ENCODE results near the gene EXO1. TPM values are rescaled to one million over a fixed set of nuclear protein-coding genes. Genes with fewer than 3 reads are reported as not detected.

The EXO1 gene
- total RNA-seq, 4 donors from 2014 or later, result 0.46 to 1.5 (median 1.4) TPM; not detected in 1

DNA sequence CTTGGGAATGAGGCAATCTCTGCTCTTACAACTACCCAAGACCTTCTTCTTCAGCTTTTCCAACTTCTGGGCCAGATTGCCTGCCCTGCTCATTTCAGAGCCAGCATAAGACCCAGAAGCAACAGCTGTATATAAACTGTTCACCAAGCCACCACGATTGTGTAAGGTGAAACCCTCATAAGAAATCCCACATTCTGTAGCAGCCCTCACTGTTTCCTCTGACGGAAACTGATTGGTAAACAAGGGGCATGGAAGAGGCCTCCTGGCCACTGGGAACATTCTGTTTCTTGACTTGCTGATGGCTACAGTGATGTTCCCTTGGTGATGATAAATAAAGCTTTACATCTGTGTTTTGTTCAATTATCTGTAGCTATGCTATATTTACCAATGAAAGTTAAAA is 39.7 kb upstream of the EXO1 start:
- no peaks in the 10 kb centered on the region for H3K4me1 ChIP-seq

GRCh38 chr1:241810769-241811405 is 37.1 kb upstream of the EXO1 start:
- Histone ChIP-seq H3K4me1 (no peaks in the 10 kb centered on the region), H3K9me3 (no peaks in the 10 kb centered on the region), H3K27me3 (no peaks in the 10 kb centered on the region), H3K36me3 (no peaks in the 10 kb centered on the region), H3K4me3 (no peak overlapping the region), H3K27ac (replicated peaks in 1 of 4) (no peak overlapping the region)
- no peak for TF ChIP-seq POLR2AphosphoS5 (IDR thresholded peaks at IDR 0.05)
- TF ChIP-seq EP300 (IDR thresholded peaks at IDR 0.05), result no peak
- TF ChIP-seq POLR2A (IDR thresholded peaks at IDR 0.05; ENCODE audit: low read depth), result no peak
- WGBS, result 73% methylated on average over 8 of the region's 8 CpGs
- DNase-seq (ENCODE audit: extremely low spot score), result no peak
- intact Hi-C loops (cut with DNase I), result no loop called here

More for the DNA sequence above, 39.7 kb upstream of the EXO1 start:
- Histone ChIP-seq H3K36me3 (no peaks in the 10 kb centered on the region), H3K4me3 (no peak overlapping the region), H3K27ac (replicated peaks in 1 of 4) (no peak overlapping the region), H3K9me3 (no peaks in the 10 kb centered on the region), H3K27me3 (no peaks in the 10 kb centered on the region)
- intact Hi-C loops (cut with DNase I), result no loop called here
- DNase-seq (ENCODE audit: extremely low spot score), result no peak
- TF ChIP-seq POLR2AphosphoS5 (IDR thresholded peaks at IDR 0.05) (no peak), POLR2A (IDR thresholded peaks at IDR 0.05; ENCODE audit: low read depth) (no peak), EP300 (IDR thresholded peaks at IDR 0.05) (no peak)
- TF ChIP-seq, protein P1, sequence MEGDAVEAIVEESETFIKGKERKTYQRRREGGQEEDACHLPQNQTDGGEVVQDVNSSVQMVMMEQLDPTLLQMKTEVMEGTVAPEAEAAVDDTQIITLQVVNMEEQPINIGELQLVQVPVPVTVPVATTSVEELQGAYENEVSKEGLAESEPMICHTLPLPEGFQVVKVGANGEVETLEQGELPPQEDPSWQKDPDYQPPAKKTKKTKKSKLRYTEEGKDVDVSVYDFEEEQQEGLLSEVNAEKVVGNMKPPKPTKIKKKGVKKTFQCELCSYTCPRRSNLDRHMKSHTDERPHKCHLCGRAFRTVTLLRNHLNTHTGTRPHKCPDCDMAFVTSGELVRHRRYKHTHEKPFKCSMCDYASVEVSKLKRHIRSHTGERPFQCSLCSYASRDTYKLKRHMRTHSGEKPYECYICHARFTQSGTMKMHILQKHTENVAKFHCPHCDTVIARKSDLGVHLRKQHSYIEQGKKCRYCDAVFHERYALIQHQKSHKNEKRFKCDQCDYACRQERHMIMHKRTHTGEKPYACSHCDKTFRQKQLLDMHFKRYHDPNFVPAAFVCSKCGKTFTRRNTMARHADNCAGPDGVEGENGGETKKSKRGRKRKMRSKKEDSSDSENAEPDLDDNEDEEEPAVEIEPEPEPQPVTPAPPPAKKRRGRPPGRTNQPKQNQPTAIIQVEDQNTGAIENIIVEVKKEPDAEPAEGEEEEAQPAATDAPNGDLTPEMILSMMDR (IDR thresholded peaks at IDR 0.05), result no peak
- WGBS, result 54% methylated on average over 2 of the region's 2 CpGs

DNA sequence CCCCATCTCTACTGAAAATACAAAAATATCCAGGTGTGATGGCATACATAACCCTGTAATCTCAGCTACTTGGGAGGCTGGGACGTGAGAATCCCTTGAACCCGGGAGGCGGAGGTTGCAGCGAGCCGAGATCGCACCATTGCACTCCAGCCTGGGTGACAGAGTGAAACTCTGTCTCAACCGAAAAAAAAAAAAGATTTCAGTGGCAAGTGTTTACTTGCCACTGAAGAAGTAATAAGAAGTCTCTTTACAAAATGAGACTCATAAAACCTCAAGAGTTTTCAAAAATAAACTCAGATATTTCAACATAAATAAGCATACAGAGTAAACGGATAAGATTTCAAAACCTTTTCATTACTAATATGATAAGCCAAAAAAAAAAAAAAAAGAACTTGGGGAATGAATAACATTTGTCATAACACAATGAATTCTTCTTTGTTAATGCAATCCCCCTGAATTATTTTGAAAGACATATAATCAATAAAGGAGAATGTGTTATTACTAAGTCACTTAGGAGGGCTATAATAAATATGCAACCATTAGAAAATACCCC is 34.2 kb upstream of the EXO1 start:
- no peaks in the 10 kb centered on the region for H3K27me3 ChIP-seq
- no peak overlapping the region for H3K27ac ChIP-seq (replicated peaks in 1 of 4)
- 83% methylated on average over 8 of the region's 8 CpGs for WGBS
- no peak for DNase-seq (ENCODE audit: extremely low spot score)
- H3K4me3 ChIP-seq, result no peak overlapping the region
- H3K4me1 ChIP-seq, result no peaks in the 10 kb centered on the region
- TF ChIP-seq, protein P1 (IDR thresholded peaks at IDR 0.05), result no peak
- TF ChIP-seq POLR2A (IDR thresholded peaks at IDR 0.05; ENCODE audit: low read depth), result no peak
- TF ChIP-seq POLR2AphosphoS5 (IDR thresholded peaks at IDR 0.05), result no peak
- TF ChIP-seq EP300 (IDR thresholded peaks at IDR 0.05), result no peak
- H3K36me3 ChIP-seq, result no peaks in the 10 kb centered on the region
- intact Hi-C loops (cut with DNase I), result no loop called here
- no peaks in the 10 kb centered on the region for H3K9me3 ChIP-seq

DNA sequence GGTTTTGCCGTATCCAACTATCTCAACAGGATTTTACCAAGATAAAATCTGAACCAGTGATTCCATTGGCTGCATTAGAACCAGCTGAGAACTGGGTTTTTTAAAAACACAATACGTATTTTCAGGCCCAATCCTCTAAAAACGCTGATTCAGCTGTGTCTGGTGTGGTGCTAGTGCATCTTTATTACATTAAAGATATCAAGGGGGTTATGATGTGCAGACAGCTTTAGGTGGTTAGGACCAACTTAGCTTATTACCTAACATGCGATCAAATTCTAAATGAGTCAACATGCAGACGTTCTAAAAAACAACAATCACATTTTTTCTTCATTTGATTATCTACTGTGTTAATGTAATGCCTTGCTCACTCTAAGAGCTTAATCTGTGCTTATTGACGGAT is 32.0 kb upstream of the EXO1 start:
- Histone ChIP-seq H3K27me3 (no peaks in the 10 kb centered on the region), H3K9me3 (no peaks in the 10 kb centered on the region), H3K27ac (replicated peaks in 1 of 4) (no peak overlapping the region), H3K4me3 (no peak overlapping the region), H3K36me3 (no peaks in the 10 kb centered on the region), H3K4me1 (no peaks in the 10 kb centered on the region)
- intact Hi-C loops (cut with DNase I), result no loop called here
- 90% methylated on average over 6 of the region's 6 CpGs for WGBS
- DNase-seq (ENCODE audit: extremely low spot score), result no peak
- no peak for TF ChIP-seq POLR2AphosphoS5 (IDR thresholded peaks at IDR 0.05)
- no peak for TF ChIP-seq POLR2A (IDR thresholded peaks at IDR 0.05; ENCODE audit: low read depth)
- TF ChIP-seq EP300 (IDR thresholded peaks at IDR 0.05), result no peak
- TF ChIP-seq, protein P1 (IDR thresholded peaks at IDR 0.05), result no peak

DNA sequence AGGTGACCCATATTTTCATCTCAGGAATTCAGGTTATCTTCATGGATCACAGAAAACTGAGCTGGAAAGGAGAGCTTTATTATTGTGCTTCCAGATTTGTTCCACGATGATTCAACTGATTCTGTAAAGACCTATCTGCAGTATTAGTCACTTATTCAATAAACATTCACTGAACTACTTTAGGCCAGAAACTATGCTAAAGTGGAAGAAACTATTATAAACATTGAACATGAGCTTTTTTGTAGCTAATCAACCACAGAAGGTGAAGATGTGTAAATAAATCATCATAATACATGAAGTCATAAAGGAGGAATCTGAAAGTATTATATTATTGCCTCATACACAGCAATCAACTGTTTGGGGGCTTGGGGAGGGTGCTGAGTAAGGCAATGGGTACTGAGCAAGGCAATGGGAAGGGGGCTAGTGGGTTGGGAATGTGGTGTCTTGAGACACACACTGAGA is 30.6 kb upstream of the EXO1 start:
- no peaks in the 10 kb centered on the region for H3K36me3 ChIP-seq
- no peaks in the 10 kb centered on the region for H3K27me3 ChIP-seq
- H3K27ac ChIP-seq (replicated peaks in 1 of 4), result no peak overlapping the region
- no peaks in the 10 kb centered on the region for H3K4me1 ChIP-seq
- 83% methylated on average over 1 of the region's 1 CpG for WGBS
- intact Hi-C loops (cut with DNase I), result no loop called here
- TF ChIP-seq POLR2A (IDR thresholded peaks at IDR 0.05; ENCODE audit: low read depth) (no peak), EP300 (IDR thresholded peaks at IDR 0.05) (no peak), POLR2AphosphoS5 (IDR thresholded peaks at IDR 0.05) (no peak)
- TF ChIP-seq, protein P1 (IDR thresholded peaks at IDR 0.05), result no peak
- H3K9me3 ChIP-seq, result no peaks in the 10 kb centered on the region
- no peak overlapping the region for H3K4me3 ChIP-seq
- no peak for DNase-seq (ENCODE audit: extremely low spot score)

All from esophagus muscularis mucosa (tissue), 4 donors.